Measurements from ENCODE around the gene PDE6A.
A peak's percentile ranks its signal among the peaks of the same experiment; 100 is the strongest.

The PDE6A gene

GRCh38 chr5:149845601-149846000, 99.0 kb downstream of the PDE6A start:
- DNase-seq, result no peak
- no peak for TF ChIP-seq GATA1 (IDR thresholded peaks at IDR 0.05; ENCODE audit: low read depth, low read length)
- TF ChIP-seq POLR2A (IDR thresholded peaks at IDR 0.05; ENCODE audit: low read length), result no peak

DNA sequence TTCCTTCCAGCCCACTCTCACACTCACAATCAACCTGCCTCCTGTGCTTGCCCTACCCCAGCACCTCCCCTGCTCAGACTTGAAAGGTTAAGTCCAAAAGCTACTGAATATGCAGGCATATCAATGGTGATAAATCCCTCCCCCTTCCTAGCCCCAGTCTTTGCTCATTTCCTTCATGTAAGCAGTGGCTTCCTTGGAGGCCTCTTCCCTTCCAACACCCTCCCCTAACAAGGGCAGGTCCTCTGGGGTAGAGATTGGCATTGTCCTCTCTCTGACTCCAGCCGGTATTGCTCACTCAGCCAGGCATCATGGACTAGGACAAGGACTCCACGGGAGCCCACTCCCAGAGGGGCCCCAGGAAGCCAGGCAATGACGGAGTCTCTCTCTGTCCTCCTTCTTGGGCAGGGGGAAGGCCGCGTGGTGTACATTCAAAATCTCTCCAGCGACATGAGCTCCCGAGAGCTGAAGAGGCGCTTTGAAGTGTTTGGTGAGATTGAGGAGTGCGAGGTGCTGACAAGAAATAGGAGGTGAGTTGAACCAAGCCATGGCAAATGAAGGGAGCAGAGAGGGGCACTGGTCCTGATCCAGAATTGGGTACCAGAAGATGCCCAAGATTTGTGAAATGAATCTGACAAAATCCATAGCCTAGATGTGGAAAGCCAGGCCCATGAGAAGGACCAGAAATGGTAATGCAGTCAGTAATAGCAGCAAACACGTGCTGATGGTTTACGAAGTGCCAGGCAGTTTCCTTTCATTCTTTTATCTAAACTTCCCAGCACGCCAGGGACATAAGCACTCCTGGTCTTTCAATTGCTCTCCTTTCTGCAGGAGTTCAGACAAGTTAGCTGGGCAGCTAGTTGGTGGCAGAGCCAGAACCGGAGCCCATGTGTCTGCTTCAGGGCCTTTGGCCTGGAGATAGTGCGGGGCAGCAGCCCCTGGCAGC, 102.5 kb downstream of the PDE6A start:
- TF ChIP-seq POLR2A (IDR thresholded peaks at IDR 0.05; ENCODE audit: low read length), result no peak
- TF ChIP-seq GATA1 (IDR thresholded peaks at IDR 0.05; ENCODE audit: low read depth, low read length), result no peak

DNA sequence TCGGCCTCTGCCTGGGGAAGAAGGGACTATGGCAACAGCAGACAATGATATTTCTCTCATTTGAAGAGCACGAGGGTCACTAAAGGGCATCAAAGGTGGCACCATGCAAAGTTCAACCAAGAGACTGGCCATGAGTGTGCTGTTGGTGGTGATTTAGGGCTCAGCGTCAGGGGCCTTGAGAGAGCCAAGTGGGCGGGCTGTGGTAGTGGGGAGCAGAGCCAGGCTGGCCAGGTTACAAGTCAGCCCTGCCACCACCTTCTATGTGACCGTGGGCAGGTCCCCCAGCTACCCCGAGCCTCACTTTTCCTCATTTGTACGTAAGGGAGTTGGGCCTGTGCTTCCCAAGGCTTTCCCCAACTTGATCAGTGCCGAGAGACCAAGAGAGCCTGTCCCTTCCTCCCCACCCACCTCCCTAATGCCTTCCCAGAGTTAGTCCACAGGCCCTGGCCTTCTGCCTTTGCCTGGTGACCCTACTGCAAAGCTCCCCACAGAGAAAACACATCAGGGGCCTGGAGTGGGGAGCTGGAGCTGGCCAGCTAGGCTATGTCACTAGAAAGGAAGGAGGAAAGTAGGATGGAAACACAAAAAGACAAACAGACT, 104.3 kb downstream of the PDE6A start:
- DNase-seq, result no peak
- no peak for TF ChIP-seq POLR2A (IDR thresholded peaks at IDR 0.05; ENCODE audit: low read length)

More for the DNA sequence above, 102.5 kb downstream of the PDE6A start:
- no peak for DNase-seq

GRCh38 chr5:149839761-149840160, 104.8 kb downstream of the PDE6A start:
- no peak for TF ChIP-seq GATA1 (IDR thresholded peaks at IDR 0.05; ENCODE audit: low read depth, low read length)
- TF ChIP-seq POLR2A (IDR thresholded peaks at IDR 0.05; ENCODE audit: low read length), result no peak
- DNase-seq, result no peak

GRCh38 chr5:149838881-149839739, 105.5 kb downstream of the PDE6A start:
- no peak for DNase-seq
- TF ChIP-seq POLR2A (IDR thresholded peaks at IDR 0.05; ENCODE audit: low read length), result no peak
- no peak for TF ChIP-seq GATA1 (IDR thresholded peaks at IDR 0.05; ENCODE audit: low read depth, low read length)

GRCh38 chr5:149837680-149838269, 106.8 kb downstream of the PDE6A start:
- peak; percentile 75 to 85 for DNase-seq
- TF ChIP-seq GATA1 (IDR thresholded peaks at IDR 0.05; ENCODE audit: low read depth, low read length) (no peak), POLR2A (IDR thresholded peaks at IDR 0.05; ENCODE audit: low read length) (no peak)

- DNase-seq, result no peak
- TF ChIP-seq GATA1 (IDR thresholded peaks at IDR 0.05; ENCODE audit: low read depth, low read length) (no peak), POLR2A (IDR thresholded peaks at IDR 0.05; ENCODE audit: low read length) (no peak)
These were observed 108.0 kb downstream of the PDE6A start for GRCh38 chr5:149836451-149837139.

GRCh38 chr5:149834246-149834855, 110.2 kb downstream of the PDE6A start:
- TF ChIP-seq GATA1 (IDR thresholded peaks at IDR 0.05; ENCODE audit: low read depth, low read length) (no peak), POLR2A (IDR thresholded peaks at IDR 0.05; ENCODE audit: low read length) (no peak)
- peak; percentile 86 to 93 for DNase-seq

DNA sequence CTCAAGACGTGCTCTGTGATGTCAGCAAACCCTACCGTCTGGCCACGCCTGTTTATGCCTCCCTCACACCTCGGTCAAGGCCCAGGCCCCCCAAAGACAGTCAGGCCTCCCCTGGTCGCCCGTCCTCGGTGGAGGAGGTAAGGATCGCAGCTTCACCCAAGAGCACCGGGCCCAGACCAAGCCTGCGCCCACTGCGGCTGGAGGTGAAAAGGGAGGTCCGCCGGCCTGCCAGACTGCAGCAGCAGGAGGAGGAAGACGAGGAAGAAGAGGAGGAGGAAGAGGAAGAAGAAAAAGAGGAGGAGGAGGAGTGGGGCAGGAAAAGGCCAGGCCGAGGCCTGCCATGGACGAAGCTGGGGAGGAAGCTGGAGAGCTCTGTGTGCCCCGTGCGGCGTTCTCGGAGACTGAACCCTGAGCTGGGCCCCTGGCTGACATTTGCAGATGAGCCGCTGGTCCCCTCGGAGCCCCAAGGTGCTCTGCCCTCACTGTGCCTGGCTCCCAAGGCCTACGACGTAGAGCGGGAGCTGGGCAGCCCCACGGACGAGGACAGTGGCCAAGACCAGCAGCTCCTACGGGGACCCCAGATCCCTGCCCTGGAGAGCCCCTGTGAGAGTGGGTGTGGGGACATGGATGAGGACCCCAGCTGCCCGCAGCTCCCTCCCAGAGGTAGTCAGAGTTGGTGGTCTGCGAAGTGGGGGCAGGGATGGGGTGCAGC, 111.3 kb downstream of the PDE6A start:
- no peak for DNase-seq
- TF ChIP-seq POLR2A (IDR thresholded peaks at IDR 0.05; ENCODE audit: low read length), result no peak
- no peak for TF ChIP-seq GATA1 (IDR thresholded peaks at IDR 0.05; ENCODE audit: low read depth, low read length)

- no peak for DNase-seq
- TF ChIP-seq GATA1 (IDR thresholded peaks at IDR 0.05; ENCODE audit: low read depth, low read length) (no peak), POLR2A (IDR thresholded peaks at IDR 0.05; ENCODE audit: low read length) (no peak)
These were observed 112.0 kb downstream of the PDE6A start for GRCh38 chr5:149832636-149833035.

- no peak for DNase-seq
- TF ChIP-seq GATA1 (IDR thresholded peaks at IDR 0.05; ENCODE audit: low read depth, low read length), result no peak
- no peak for TF ChIP-seq POLR2A (IDR thresholded peaks at IDR 0.05; ENCODE audit: low read length)
These were observed 113.1 kb downstream of the PDE6A start for GRCh38 chr5:149831492-149831891.

- no peak for DNase-seq
These were observed 114.0 kb downstream of the PDE6A start for GRCh38 chr5:149830579-149830978.

More at GRCh38 chr5:149830579-149830978, 114.0 kb downstream of the PDE6A start:
- TF ChIP-seq POLR2A (IDR thresholded peaks at IDR 0.05; ENCODE audit: low read length) (no peak), GATA1 (IDR thresholded peaks at IDR 0.05; ENCODE audit: low read depth, low read length) (no peak)

Data from erythroblast (primary cell).